Activated CD4-positive, CD25-positive, alpha-beta regulatory T cell treated with anti-CD3 and anti-CD28 coated beads, Interleukin-2, amount 50 U/mL, for 16 hours (primary cell): ENCODE data around the gene CEP55.

Experiments used
- DNase-seq: peaks from one replicate; pipeline ENCODE4 v3.0.0-alpha.2; 2020; ENCODE audit warnings: low read depth, low spot score

The CEP55 gene

GRCh38 chr10:93566435-93567276 lies 70.2 kb downstream of the CEP55 start, which contains the start of gene FFAR4:
Gene FFAR4 (plus strand): TSS chr10:93566665. CDS start chr10:93566721, 56 bp downstream.
- DNase-seq, result no peak

- no peak for DNase-seq
Observed at GRCh38 chr10:93567277-93568104, 71.1 kb downstream of the CEP55 start.

GRCh38 chr10:93568105-93568390 lies 71.6 kb downstream of the CEP55 start:
- no peak for DNase-seq

GRCh38 chr10:93570383-93570782 lies 74.0 kb downstream of the CEP55 start:
- DNase-seq, result no peak

GRCh38 chr10:93572606-93573005 lies 76.2 kb downstream of the CEP55 start:
- DNase-seq, result no peak

GRCh38 chr10:93573051-93573909 lies 76.9 kb downstream of the CEP55 start:
- DNase-seq, result no peak

GRCh38 chr10:93573924-93574323 lies 77.5 kb downstream of the CEP55 start:
- no peak for DNase-seq

GRCh38 chr10:93576888-93577287 lies 80.5 kb downstream of the CEP55 start:
- DNase-seq, result no peak

- DNase-seq, result no peak
Observed at GRCh38 chr10:93577565-93577964, 81.2 kb downstream of the CEP55 start.
